HuH-7 (cell line): Measurements from ENCODE around the gene NDFIP2.

ENCODE experiments used
- DNase-seq: peaks from one replicate; pipeline ENCODE4 v3.0.0; 2011; ENCODE audit warnings: low spot score

NDFIP2 gene

GRCh38 chr13:79480954-79481684, at the start of gene NDFIP2:
Gene NDFIP2 (plus strand): TSS chr13:79481155. CDS start chr13:79481204, 49 bp downstream.
- DNase-seq, result peak; percentile 62

- DNase-seq, result no peak
Measured at GRCh38 chr13:79432086-79432485, 48.9 kb upstream of the NDFIP2 start.

- no peak for DNase-seq
Measured at GRCh38 chr13:79432992-79433391, 48.0 kb upstream of the NDFIP2 start.

GRCh38 chr13:79434556-79434955, 46.4 kb upstream of the NDFIP2 start:
- no peak for DNase-seq

GRCh38 chr13:79435561-79435990, 45.4 kb upstream of the NDFIP2 start:
- DNase-seq, result no peak

GRCh38 chr13:79439275-79439674, 41.7 kb upstream of the NDFIP2 start:
- DNase-seq, result no peak

GRCh38 chr13:79440958-79441528, 39.9 kb upstream of the NDFIP2 start:
- DNase-seq, result no peak

GRCh38 chr13:79442221-79442620, 38.7 kb upstream of the NDFIP2 start:
- DNase-seq, result no peak

- no peak for DNase-seq
Measured at GRCh38 chr13:79442706-79443105, 38.2 kb upstream of the NDFIP2 start.

GRCh38 chr13:79445968-79446645, 34.8 kb upstream of the NDFIP2 start:
- no peak for DNase-seq

- DNase-seq, result no peak
Measured at GRCh38 chr13:79447141-79447540, 33.8 kb upstream of the NDFIP2 start.

- DNase-seq, result no peak
Measured at GRCh38 chr13:79447741-79448140, 33.2 kb upstream of the NDFIP2 start.

GRCh38 chr13:79448413-79448812, 32.5 kb upstream of the NDFIP2 start:
- no peak for DNase-seq

- DNase-seq, result no peak
Measured at GRCh38 chr13:79450110-79450509, 30.8 kb upstream of the NDFIP2 start.

- DNase-seq, result no peak
Measured at GRCh38 chr13:79451500-79451962, 29.4 kb upstream of the NDFIP2 start.

GRCh38 chr13:79452239-79452913, 28.6 kb upstream of the NDFIP2 start:
- DNase-seq, result no peak

GRCh38 chr13:79455331-79455730, 25.6 kb upstream of the NDFIP2 start:
- no peak for DNase-seq

GRCh38 chr13:79456051-79456450, 24.9 kb upstream of the NDFIP2 start:
- DNase-seq, result no peak

GRCh38 chr13:79456656-79457365, 24.1 kb upstream of the NDFIP2 start:
- DNase-seq, result no peak

GRCh38 chr13:79457390-79457789, 23.6 kb upstream of the NDFIP2 start:
- no peak for DNase-seq

- DNase-seq, result no peak
Measured at GRCh38 chr13:79457948-79458347, 23.0 kb upstream of the NDFIP2 start.

GRCh38 chr13:79458436-79458835, 22.5 kb upstream of the NDFIP2 start:
- no peak for DNase-seq
